Colonic mucosa (tissue), 4 donors: Measurements from ENCODE around the gene TSHZ2. TPM values are rescaled to one million over a fixed set of nuclear protein-coding genes. Genes with fewer than 3 reads are reported as not detected.

Experiments
- DNase-seq: peaks from one replicate; pipeline ENCODE4 v3.0.0-alpha.2; 2020
- H3K27ac ChIP-seq: fragments of 200-600 bp; one replicate; pipeline ENCODE4 v1.8.0; 2021
- H3K27me3 ChIP-seq: fragments of 200-600 bp; one replicate; pipeline ENCODE4 v1.8.0; 2021
- H3K36me3 ChIP-seq: fragments of 200-600 bp; one replicate; pipeline ENCODE4 v1.8.0; 2021
- H3K4me1 ChIP-seq: fragments of 200-600 bp; one replicate; pipeline ENCODE4 v1.8.0; 2021; ENCODE audit warnings: mild to moderate bottlenecking
- H3K4me3 ChIP-seq: fragments of 200-600 bp; one replicate; pipeline ENCODE4 v1.8.0; 2021
- H3K9ac ChIP-seq, 2 donors: one replicate each; pipeline ENCODE4 v1.7.0; 2013; ENCODE audit warnings: control low read depth in 2 of 2, low read depth in 2 of 2, low read length in 2 of 2
- H3K9me3 ChIP-seq: fragments of 200-600 bp; one replicate; pipeline ENCODE4 v1.8.0; 2021
- CTCF ChIP-seq: fragments of 200-600 bp; IDR thresholded peaks from one replicate; pipeline ENCODE4 v1.8.0; 2022; ENCODE audit warnings: antibody characterized with exemption, mild to moderate bottlenecking
- intact Hi-C: fragments of 100-400 bp; cut with DNase I; formaldehyde crosslinking; loops from one replicate; pipeline ENCODE4 v1.14.1; 2022
- total RNA-seq, 2 donors: library from RNA; stranded (reverse); fragmentation: NEBNext Ultra II Directional in 1 of 2; extraction: Animal tissue kit (Norgen Biotek cat#: 25700) in 1 of 2; gene quantifications; one replicate each; pipeline ENCODE4 v1.2.1, GENCODE V29; 2021
- donor health status: healthy.
- donor health status: DM: no; HTN: no; CAD: no.
- donor health status: DM: no; HTN: no; CAD: no.

The TSHZ2 gene
- total RNA-seq, 2 donors from 2014 or later = 2.1 to 3.1 TPM

GRCh38 chr20:53282217-53282955 lies 310.2 kb downstream of the TSHZ2 start:
- no peak for TF ChIP-seq CTCF
- H3K4me3 ChIP-seq = no peak overlapping the region
- intact Hi-C loops = loop anchor here (10.0 kb wide), 1 partner anchor 988 kb away; no protein-coding TSS in a partner anchor

GRCh38 chr20:53283011-53283410 lies 310.9 kb downstream of the TSHZ2 start:
- H3K36me3 ChIP-seq = no peaks in the 10 kb centered on the region
- H3K27me3 ChIP-seq = no peaks in the 10 kb centered on the region
- H3K4me3 ChIP-seq = no peak overlapping the region
- DNase-seq = no peak
- TF ChIP-seq CTCF = no peak
- H3K9ac ChIP-seq = no peak overlapping the region
- no peaks in the 10 kb centered on the region for H3K4me1 ChIP-seq
- H3K9me3 ChIP-seq = no peaks in the 10 kb centered on the region
- no peak overlapping the region for H3K27ac ChIP-seq
- intact Hi-C loops = loop anchor here (10.0 kb wide), 1 partner anchor 988 kb away; no protein-coding TSS in a partner anchor

More at GRCh38 chr20:53282217-53282955, 310.2 kb downstream of the TSHZ2 start:
- H3K9ac ChIP-seq = no peak overlapping the region
- no peaks in the 10 kb centered on the region for H3K9me3 ChIP-seq
- no peaks in the 10 kb centered on the region for H3K4me1 ChIP-seq
- H3K27ac ChIP-seq = no peak overlapping the region
- no peaks in the 10 kb centered on the region for H3K27me3 ChIP-seq
- H3K36me3 ChIP-seq = no peaks in the 10 kb centered on the region
- DNase-seq = no peak

GRCh38 chr20:53283597-53283996 lies 311.4 kb downstream of the TSHZ2 start:
- Histone ChIP-seq H3K9ac (no peak overlapping the region), H3K36me3 (no peaks in the 10 kb centered on the region), H3K9me3 (no peaks in the 10 kb centered on the region), H3K27ac (no peak overlapping the region), H3K4me3 (no peak overlapping the region), H3K4me1 (no peaks in the 10 kb centered on the region), H3K27me3 (no peaks in the 10 kb centered on the region)
- no peak for TF ChIP-seq CTCF
- intact Hi-C loops = loop anchor here (10.0 kb wide), 1 partner anchor 989 kb away; no protein-coding TSS in a partner anchor
- DNase-seq = no peak

DNA sequence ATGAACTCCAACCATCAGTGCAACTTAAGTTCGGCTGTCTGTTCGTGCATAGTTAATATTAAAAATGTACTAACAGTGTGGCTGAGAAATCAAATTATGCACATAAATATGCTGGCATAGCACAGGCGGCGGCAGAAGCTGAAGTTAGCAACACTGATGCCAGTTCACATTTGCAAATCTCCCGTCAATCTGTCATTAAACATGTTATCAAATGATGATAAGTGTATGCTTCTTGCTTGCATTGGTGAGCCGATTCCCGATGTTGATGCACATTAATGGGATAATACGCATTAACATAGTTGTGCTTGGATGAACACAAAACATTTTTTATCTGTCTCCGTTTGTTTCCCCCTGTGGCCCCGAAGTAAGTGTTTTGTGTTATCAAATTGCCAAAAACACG lies 312.1 kb downstream of the TSHZ2 start:
- no peak for TF ChIP-seq CTCF
- Histone ChIP-seq H3K9ac (no peak overlapping the region), H3K36me3 (no peaks in the 10 kb centered on the region), H3K4me1 (no peaks in the 10 kb centered on the region), H3K9me3 (no peaks in the 10 kb centered on the region), H3K27me3 (no peaks in the 10 kb centered on the region), H3K27ac (no peak overlapping the region), H3K4me3 (no peak overlapping the region)
- DNase-seq = no peak
- intact Hi-C loops = loop anchor here (10.0 kb wide), 1 partner anchor 989 kb away; no protein-coding TSS in a partner anchor

- no peaks in the 10 kb centered on the region for H3K27me3 ChIP-seq
- H3K9ac ChIP-seq = no peak overlapping the region
- no peaks in the 10 kb centered on the region for H3K9me3 ChIP-seq
- H3K4me1 ChIP-seq = no peaks in the 10 kb centered on the region
- H3K36me3 ChIP-seq = no peaks in the 10 kb centered on the region
- no peak for TF ChIP-seq CTCF
- no peak for DNase-seq
- H3K4me3 ChIP-seq = no peak overlapping the region
- intact Hi-C loops = loop anchor here (10.0 kb wide), 1 partner anchor 990 kb away; no protein-coding TSS in a partner anchor
- H3K27ac ChIP-seq = no peak overlapping the region
Observed at GRCh38 chr20:53284696-53285095, 312.5 kb downstream of the TSHZ2 start.
